HUES6 (cell line): ENCODE data around the gene STX7.

ENCODE experiments used
- H3K27ac ChIP-seq: 2 replicates; pipeline ENCODE4 v1.7.0; 2013; ENCODE audit warnings: low read depth, mild to moderate bottlenecking, low read length, inconsistent platforms
- H3K27me3 ChIP-seq: 2 replicates; pipeline ENCODE4 v1.6.1; 2013; ENCODE audit warnings: low read length; ENCODE audit not compliant: control insufficient read depth, insufficient read depth
- H3K36me3 ChIP-seq: 2 replicates; pipeline ENCODE4 v1.6.1; 2013; ENCODE audit warnings: low read length; ENCODE audit not compliant: control insufficient read depth, insufficient read depth
- H3K4me1 ChIP-seq: 2 replicates; pipeline ENCODE4 v1.6.1; 2013; ENCODE audit warnings: low read length; ENCODE audit not compliant: control insufficient read depth, insufficient read depth
- H3K4me3 ChIP-seq: 2 replicates; pipeline ENCODE4 v1.5.1; 2013; ENCODE audit warnings: low read depth, low read length
- H3K9ac ChIP-seq: one replicate; pipeline ENCODE4 v1.6.1; 2013; ENCODE audit warnings: mild to moderate bottlenecking, low read length
- H3K9me3 ChIP-seq: 2 replicates; pipeline ENCODE4 v1.6.1; 2013; ENCODE audit warnings: low read depth, low read length; ENCODE audit not compliant: control insufficient read depth, insufficient read depth

STX7 gene

DNA sequence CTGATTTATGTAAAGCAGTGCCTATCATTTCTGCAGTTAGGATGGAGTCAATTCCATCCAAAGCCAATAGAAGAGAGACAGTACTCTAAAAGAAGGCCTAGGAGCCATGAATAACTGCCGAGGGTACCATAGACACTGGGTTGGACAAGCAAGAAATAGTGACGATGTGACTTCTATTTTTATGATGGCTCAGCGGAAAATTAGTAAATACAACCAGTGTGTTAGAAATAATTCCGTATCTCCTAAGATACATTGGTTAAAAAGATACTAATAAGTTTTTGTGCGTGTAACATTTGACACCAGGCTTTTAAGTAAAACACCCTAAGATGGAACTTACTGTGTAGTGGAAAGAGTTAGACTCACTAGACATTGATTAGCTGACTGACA, 66.1 kb downstream of the STX7 start:
- H3K4me1 ChIP-seq, result no peaks in the 10 kb centered on the region; the same call in 1 of the 2 replicates
- no peak overlapping the region for H3K27ac ChIP-seq

DNA sequence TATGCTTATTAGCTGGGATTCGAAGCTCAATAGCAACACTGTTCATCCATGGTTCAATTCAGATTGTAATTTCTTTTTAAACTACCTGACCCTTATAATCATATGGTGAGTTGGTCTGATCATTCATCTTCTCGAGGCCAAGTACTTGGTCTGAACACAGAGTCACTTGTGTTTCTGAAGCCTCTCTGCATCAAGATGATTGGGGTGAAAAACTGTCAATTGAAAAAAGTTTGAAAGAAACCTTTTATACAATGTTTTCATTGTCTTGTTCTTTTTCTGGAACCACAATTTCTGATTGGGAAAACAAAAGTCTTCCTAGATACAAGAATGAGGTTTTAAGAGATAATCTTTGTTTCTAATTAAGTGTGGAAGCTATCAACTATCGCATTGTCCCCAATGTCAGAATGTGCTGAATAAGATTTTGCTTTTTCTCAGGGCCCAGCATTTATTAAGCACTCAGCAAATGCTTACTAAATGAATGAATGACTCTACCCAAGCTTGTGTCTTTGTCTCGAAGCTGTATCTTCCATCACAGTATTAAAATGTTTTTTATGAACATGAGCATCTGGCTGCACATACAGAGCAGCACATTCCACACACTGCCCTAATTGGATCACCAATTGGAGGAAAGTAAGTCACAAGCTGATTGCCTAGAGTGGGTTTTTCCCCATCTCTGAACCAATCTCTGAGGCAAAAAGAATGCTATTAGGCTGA, 66.6 kb downstream of the STX7 start:
- peaks cover 7% of the 10 kb centered on the region for H3K9me3 ChIP-seq
- no peak overlapping the region for H3K27ac ChIP-seq
- H3K27me3 ChIP-seq, result no peaks in the 10 kb centered on the region
- H3K36me3 ChIP-seq, result no peaks in the 10 kb centered on the region
- no peaks in the 10 kb centered on the region; the same call in 1 of the 2 replicates for H3K4me1 ChIP-seq
- no peak overlapping the region for H3K4me3 ChIP-seq
- no peak overlapping the region for H3K9ac ChIP-seq

More for the DNA sequence above, 66.1 kb downstream of the STX7 start:
- Histone ChIP-seq H3K36me3 (no peaks in the 10 kb centered on the region), H3K27me3 (no peaks in the 10 kb centered on the region), H3K9ac (no peak overlapping the region), H3K9me3 (peaks cover 3% of the 10 kb centered on the region), H3K4me3 (no peak overlapping the region)

- H3K36me3 ChIP-seq, result no peaks in the 10 kb centered on the region
- H3K27me3 ChIP-seq, result no peaks in the 10 kb centered on the region
- H3K9me3 ChIP-seq, result peaks cover 13% of the 10 kb centered on the region
- no peak overlapping the region for H3K9ac ChIP-seq
- no peak overlapping the region for H3K27ac ChIP-seq
- no peaks in the 10 kb centered on the region; the same call in 1 of the 2 replicates for H3K4me1 ChIP-seq
- no peak overlapping the region for H3K4me3 ChIP-seq
Observed at GRCh38 chr6:132445201-132445951, 67.5 kb downstream of the STX7 start.

DNA sequence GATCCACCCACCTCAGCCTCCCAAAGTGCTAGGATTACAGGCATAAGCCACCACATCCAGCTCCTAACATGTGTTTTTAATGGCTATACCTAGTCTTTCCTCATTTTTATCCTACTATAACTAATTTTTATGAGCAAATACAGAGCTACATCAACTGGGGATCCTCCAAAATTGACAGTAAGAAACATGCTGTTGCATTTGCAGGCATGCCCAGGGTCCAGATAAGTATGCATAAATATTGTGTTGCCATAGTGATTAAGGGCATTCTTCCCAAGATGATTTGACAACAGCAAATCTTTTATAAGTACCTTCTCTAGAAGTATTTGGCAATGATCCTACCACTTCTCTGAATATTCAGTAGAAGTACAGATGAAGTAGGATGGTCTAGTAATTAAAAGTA, 69.7 kb downstream of the STX7 start:
- H3K27me3 ChIP-seq, result no peaks in the 10 kb centered on the region
- H3K9me3 ChIP-seq, result peaks cover 13% of the 10 kb centered on the region
- no peak overlapping the region for H3K27ac ChIP-seq
- no peak overlapping the region for H3K9ac ChIP-seq
- no peaks in the 10 kb centered on the region; the same call in 1 of the 2 replicates for H3K4me1 ChIP-seq
- no peaks in the 10 kb centered on the region for H3K36me3 ChIP-seq
- no peak overlapping the region for H3K4me3 ChIP-seq

- no peak overlapping the region for H3K27ac ChIP-seq
Observed at GRCh38 chr6:132430110-132430509, 82.8 kb downstream of the STX7 start.

DNA sequence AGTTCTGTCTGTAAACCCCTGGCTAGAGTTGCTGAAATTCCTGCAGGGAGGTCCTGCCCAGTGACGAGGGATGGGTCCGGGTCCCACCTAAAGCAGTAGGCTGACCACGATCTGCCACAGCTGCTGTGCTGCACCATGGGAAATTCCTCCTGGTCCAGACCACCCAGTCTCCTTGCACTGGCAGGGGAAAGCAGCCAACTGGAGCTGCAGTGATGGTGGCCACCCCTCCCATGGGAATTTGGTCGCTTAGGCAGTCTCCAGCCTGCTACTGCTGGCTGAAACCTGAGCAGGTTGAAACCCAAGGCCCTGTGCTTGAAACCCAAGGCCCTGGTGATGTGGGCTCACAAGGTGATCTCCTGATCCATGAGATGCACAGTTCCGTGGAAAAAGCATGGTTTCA, 87.7 kb downstream of the STX7 start:
- no peaks in the 10 kb centered on the region for H3K4me1 ChIP-seq
- H3K9me3 ChIP-seq, result no peaks in the 10 kb centered on the region
- no peaks in the 10 kb centered on the region for H3K27me3 ChIP-seq
- H3K4me3 ChIP-seq, result no peak overlapping the region
- H3K36me3 ChIP-seq, result no peaks in the 10 kb centered on the region
- H3K27ac ChIP-seq, result no peak overlapping the region
- H3K9ac ChIP-seq, result no peak overlapping the region

More at GRCh38 chr6:132430110-132430509, 82.8 kb downstream of the STX7 start:
- Histone ChIP-seq H3K9ac (no peak overlapping the region), H3K4me3 (no peak overlapping the region), H3K27me3 (no peaks in the 10 kb centered on the region), H3K4me1 (no peaks in the 10 kb centered on the region), H3K9me3 (no peaks in the 10 kb centered on the region), H3K36me3 (no peaks in the 10 kb centered on the region)

DNA sequence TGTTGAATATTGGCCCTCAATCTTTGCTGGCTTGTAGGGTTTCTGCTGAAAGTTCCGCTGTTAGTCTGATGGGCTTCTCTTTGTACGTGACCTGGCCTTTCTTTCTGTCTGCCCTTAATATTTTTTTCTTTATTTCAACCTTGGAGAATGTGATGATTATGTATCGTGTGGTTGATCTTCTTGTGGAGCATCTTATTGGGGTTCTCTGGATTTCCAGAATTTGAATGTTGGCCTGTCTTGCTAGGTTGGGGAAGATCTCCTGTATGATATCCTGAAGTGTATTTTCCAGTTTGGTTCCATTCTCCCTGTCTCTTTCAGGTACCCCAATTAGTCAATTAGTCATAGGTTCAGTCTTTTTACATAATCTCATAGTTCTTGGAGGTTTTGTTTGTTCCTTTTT, 89.1 kb downstream of the STX7 start:
- no peaks in the 10 kb centered on the region for H3K4me1 ChIP-seq
- H3K27me3 ChIP-seq, result no peaks in the 10 kb centered on the region
- no peaks in the 10 kb centered on the region for H3K36me3 ChIP-seq
- no peak overlapping the region for H3K27ac ChIP-seq
- no peak overlapping the region for H3K9ac ChIP-seq
- H3K9me3 ChIP-seq, result no peaks in the 10 kb centered on the region
- H3K4me3 ChIP-seq, result no peak overlapping the region

GRCh38 chr6:132418235-132418965, 94.5 kb downstream of the STX7 start:
- H3K27me3 ChIP-seq, result no peaks in the 10 kb centered on the region
- H3K9me3 ChIP-seq, result peaks cover 8% of the 10 kb centered on the region
- H3K4me3 ChIP-seq, result no peak overlapping the region
- H3K27ac ChIP-seq, result no peak overlapping the region
- H3K9ac ChIP-seq, result no peak overlapping the region
- no peaks in the 10 kb centered on the region for H3K36me3 ChIP-seq
- no peaks in the 10 kb centered on the region for H3K4me1 ChIP-seq

- H3K27me3 ChIP-seq, result no peaks in the 10 kb centered on the region
- H3K4me1 ChIP-seq, result no peaks in the 10 kb centered on the region
- no peak overlapping the region for H3K9ac ChIP-seq
- H3K36me3 ChIP-seq, result no peaks in the 10 kb centered on the region
- peaks cover 8% of the 10 kb centered on the region for H3K9me3 ChIP-seq
- no peak overlapping the region for H3K27ac ChIP-seq
- no peak overlapping the region for H3K4me3 ChIP-seq
Observed at GRCh38 chr6:132414761-132415160, 98.2 kb downstream of the STX7 start.

GRCh38 chr6:132414322-132414721, 98.6 kb downstream of the STX7 start:
- Histone ChIP-seq H3K27ac (no peak overlapping the region), H3K9ac (no peak overlapping the region), H3K27me3 (no peaks in the 10 kb centered on the region), H3K9me3 (peaks cover 8% of the 10 kb centered on the region), H3K4me3 (no peak overlapping the region), H3K4me1 (no peaks in the 10 kb centered on the region), H3K36me3 (no peaks in the 10 kb centered on the region)

GRCh38 chr6:132413499-132413802, 99.5 kb downstream of the STX7 start:
- no peak overlapping the region for H3K4me3 ChIP-seq
- no peak overlapping the region for H3K9ac ChIP-seq
- no peak overlapping the region for H3K27ac ChIP-seq
- no peaks in the 10 kb centered on the region for H3K4me1 ChIP-seq
- no peaks in the 10 kb centered on the region for H3K36me3 ChIP-seq
- peaks cover 8% of the 10 kb centered on the region for H3K9me3 ChIP-seq
- H3K27me3 ChIP-seq, result no peaks in the 10 kb centered on the region
